22Rv1 (cell line): ENCODE measurements around the gene MYBPC3.

Source experiments
- CTCF ChIP-seq: fragments of 450-650 bp; IDR thresholded peaks from 2 replicates; pipeline ENCODE4 v1.5.1; 2017; ENCODE audit warnings: mild to moderate bottlenecking
- ZFX ChIP-seq: fragments of 450-650 bp; IDR thresholded peaks from 2 replicates; pipeline ENCODE4 v1.6.1; 2017; ENCODE audit warnings: antibody characterized with exemption, borderline replicate concordance

- TF ChIP-seq CTCF, result peak; percentile 99
- no peak for TF ChIP-seq ZFX
Measured at GRCh38 chr11:47355283-47356128, 3.0 kb upstream of the MYBPC3 start.
